Effector memory CD4-positive, alpha-beta T cell (primary cell): ENCODE results near the gene VPS50.
"Not testable (repeated sequence)": the region's sequence is repeated elsewhere in the genome, so short reads cannot be mapped to it uniquely, and the experiment has no call there.

Source experiments
- DNase-seq, 3 donors: peaks; one replicate each; pipeline ENCODE4 v3.0.0-alpha.2; 2020
- H3K27ac ChIP-seq: 2 replicates; pipeline ENCODE4 v1.7.0; 2013; ENCODE audit warnings: mild to moderate bottlenecking, low read length, moderate library complexity; ENCODE audit not compliant: insufficient read depth, poor library complexity, severe bottlenecking
- H3K27me3 ChIP-seq: replicated peaks from 2 replicates; pipeline ENCODE4 v1.7.0; 2013; ENCODE audit warnings: mild to moderate bottlenecking, low read length; ENCODE audit not compliant: insufficient read depth, control insufficient read depth, poor library complexity, severe bottlenecking
- H3K36me3 ChIP-seq: 2 replicates; pipeline ENCODE4 v1.7.0; 2013; ENCODE audit warnings: mild to moderate bottlenecking, low read length, moderate library complexity; ENCODE audit not compliant: control insufficient read depth, insufficient read depth
- H3K4me1 ChIP-seq: 2 replicates; pipeline ENCODE4 v1.7.0; 2013; ENCODE audit warnings: low read length, mild to moderate bottlenecking; ENCODE audit not compliant: control insufficient read depth, insufficient read depth, poor library complexity, severe bottlenecking
- H3K4me3 ChIP-seq: 2 replicates; pipeline ENCODE4 v1.7.0; 2013; ENCODE audit warnings: low read length, low read depth, mild to moderate bottlenecking; ENCODE audit not compliant: insufficient read depth, poor library complexity, severe bottlenecking
- H3K9me3 ChIP-seq: 2 replicates; pipeline ENCODE4 v1.7.0; 2013; ENCODE audit warnings: mild to moderate bottlenecking, low read length, moderate library complexity; ENCODE audit not compliant: control insufficient read depth

Gene VPS50

GRCh38 chr7:93320887-93321286 lies 88.7 kb downstream of the VPS50 start:
- Histone ChIP-seq H3K4me1 (no peaks in the 10 kb centered on the region), H3K4me3 (no peak overlapping the region), H3K27me3 (no peaks in the 10 kb centered on the region), H3K27ac (no peak overlapping the region), H3K9me3 (no peaks in the 10 kb centered on the region), H3K36me3 (peaks cover 16% of the 10 kb centered on the region)
- DNase-seq, result no peak

GRCh38 chr7:93326291-93326690 lies 94.1 kb downstream of the VPS50 start:
- H3K36me3 ChIP-seq, H3K4me1 ChIP-seq, DNase-seq, H3K27me3 ChIP-seq, H3K9me3 ChIP-seq, H3K4me3 ChIP-seq, H3K27ac ChIP-seq: not testable (repeated sequence)

DNA sequence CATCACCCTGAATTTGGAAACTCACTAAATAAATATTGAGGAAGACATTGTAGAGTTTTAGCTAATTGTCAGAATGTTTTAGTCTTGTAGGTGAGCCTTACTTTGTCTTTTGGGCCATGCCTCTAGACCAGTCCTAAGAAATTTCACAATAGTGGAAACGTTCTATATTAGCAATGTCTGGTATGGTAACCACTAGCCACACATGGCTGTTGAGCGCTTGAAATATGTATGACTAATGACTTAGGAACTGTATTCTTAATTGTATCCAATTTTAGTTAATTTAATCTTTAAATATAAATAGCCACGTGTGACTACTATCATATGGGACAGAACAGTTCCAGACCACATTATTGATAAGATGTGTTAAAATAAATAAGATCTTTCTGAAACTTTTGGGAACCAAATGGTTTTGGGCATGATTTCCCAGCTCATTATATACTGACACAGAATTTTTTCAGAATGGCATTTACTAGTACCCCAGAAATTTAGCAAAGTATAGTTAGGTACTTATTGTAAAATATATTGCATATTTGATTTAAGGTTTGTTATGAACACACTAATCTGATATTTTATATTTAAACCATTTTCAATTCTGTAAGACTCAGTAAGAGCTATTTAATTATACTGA lies 95.0 kb downstream of the VPS50 start:
- H3K4me3 ChIP-seq, result no peak overlapping the region
- H3K36me3 ChIP-seq, result peaks cover 4% of the 10 kb centered on the region
- no peaks in the 10 kb centered on the region for H3K4me1 ChIP-seq
- no peak overlapping the region for H3K27ac ChIP-seq
- H3K27me3 ChIP-seq, result no peaks in the 10 kb centered on the region
- DNase-seq, result no peak
- H3K9me3 ChIP-seq, result no peaks in the 10 kb centered on the region

DNA sequence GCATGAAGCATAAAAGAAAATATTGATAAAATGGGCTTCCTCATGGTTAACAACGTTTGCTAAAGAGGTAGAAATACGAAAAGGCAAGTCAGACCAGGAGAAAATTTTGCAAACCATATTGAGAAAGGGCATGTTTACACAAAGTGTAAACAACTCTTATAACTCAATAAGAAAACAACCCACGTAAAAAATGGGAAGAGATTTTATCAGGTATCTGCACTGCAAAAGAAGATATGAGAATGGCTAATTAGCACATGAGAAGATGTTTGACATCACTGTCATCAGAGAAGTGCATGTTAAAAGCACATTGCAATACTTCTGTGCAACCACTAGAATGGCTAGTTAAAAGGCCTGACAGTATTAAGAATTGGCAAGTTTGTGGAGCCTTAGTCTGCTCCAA lies 99.5 kb downstream of the VPS50 start:
- DNase-seq, result no peak
- H3K4me1 ChIP-seq, result no peaks in the 10 kb centered on the region
- no peak overlapping the region for H3K4me3 ChIP-seq
- no peak overlapping the region for H3K27ac ChIP-seq
- H3K27me3 ChIP-seq, result no peaks in the 10 kb centered on the region
- peaks cover 3% of the 10 kb centered on the region for H3K36me3 ChIP-seq
- H3K9me3 ChIP-seq, result no peaks in the 10 kb centered on the region

DNA sequence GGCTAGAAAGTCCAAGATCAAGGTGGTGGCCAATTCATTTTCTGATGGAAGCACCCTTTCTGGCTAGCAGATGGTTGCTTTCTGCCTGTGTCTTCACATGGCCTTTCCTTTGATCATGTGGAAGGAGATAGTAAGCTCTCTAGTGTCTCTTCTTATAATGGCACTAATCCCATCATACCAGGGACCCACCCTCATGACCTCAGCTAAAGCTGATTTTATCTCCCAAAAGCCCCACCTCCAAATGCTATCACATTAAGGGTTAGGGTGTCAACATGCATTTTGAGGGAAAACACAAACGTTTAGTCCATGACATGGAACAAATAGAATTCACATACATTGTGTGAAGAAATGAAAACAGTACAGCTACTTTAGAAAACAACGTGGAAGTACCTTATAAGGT lies 100.0 kb downstream of the VPS50 start:
- no peak overlapping the region for H3K27ac ChIP-seq
- no peaks in the 10 kb centered on the region for H3K4me1 ChIP-seq
- H3K27me3 ChIP-seq, result no peaks in the 10 kb centered on the region
- DNase-seq, result no peak
- no peaks in the 10 kb centered on the region for H3K9me3 ChIP-seq
- peaks cover 3% of the 10 kb centered on the region for H3K36me3 ChIP-seq
- no peak overlapping the region for H3K4me3 ChIP-seq

DNA sequence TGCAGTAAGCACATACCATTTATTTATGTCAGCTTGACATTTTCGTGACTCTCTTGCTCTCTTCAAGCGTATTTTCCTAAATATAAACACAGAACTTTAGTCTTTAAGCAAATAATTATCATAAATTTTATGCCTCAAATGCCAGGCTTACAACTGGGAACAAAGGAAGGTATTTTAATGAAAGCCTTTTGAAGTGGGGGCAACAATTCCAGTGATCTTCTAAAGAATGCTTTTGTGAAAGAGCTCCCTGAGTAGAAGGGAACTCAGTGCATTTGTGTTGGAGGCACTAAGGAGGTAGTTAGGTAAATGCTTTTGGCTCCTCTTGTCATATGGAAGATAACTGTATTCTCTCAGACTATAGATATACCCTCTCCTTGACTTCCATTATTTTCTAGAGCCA lies 104.9 kb downstream of the VPS50 start:
- Histone ChIP-seq H3K9me3 (no peaks in the 10 kb centered on the region), H3K4me3 (no peak overlapping the region), H3K4me1 (no peaks in the 10 kb centered on the region), H3K36me3 (peaks cover 17% of the 10 kb centered on the region), H3K27ac (no peak overlapping the region), H3K27me3 (no peaks in the 10 kb centered on the region)
- no peak for DNase-seq

DNA sequence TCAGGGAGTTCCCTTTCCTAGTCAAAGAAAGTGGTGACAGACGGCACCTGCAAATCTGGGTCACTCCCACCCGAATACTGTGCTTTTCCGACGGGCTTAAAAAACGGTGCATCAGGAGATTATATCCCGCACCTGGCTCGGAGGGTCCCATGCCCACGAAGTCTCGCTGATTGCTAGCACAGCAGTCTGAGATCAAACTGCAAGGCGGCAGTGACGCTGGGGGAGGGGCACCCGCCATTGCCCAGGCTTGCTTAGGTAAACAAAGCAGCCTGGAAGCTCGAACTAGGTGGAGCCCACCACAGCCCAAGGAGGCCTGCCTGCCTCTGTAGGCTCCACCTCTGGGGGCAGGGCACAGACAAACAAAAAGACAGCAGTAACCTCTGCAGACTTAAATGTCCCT lies 110.0 kb downstream of the VPS50 start:
- H3K36me3 ChIP-seq, result peaks cover 14% of the 10 kb centered on the region
- H3K27me3 ChIP-seq, H3K4me3 ChIP-seq, DNase-seq, H3K27ac ChIP-seq, H3K4me1 ChIP-seq, H3K9me3 ChIP-seq: not testable (repeated sequence)

GRCh38 chr7:93350338-93350737 lies 118.2 kb downstream of the VPS50 start:
- no peaks in the 10 kb centered on the region for H3K27me3 ChIP-seq
- DNase-seq, result no peak
- no peak overlapping the region for H3K27ac ChIP-seq
- no peaks in the 10 kb centered on the region for H3K4me1 ChIP-seq
- H3K4me3 ChIP-seq, result no peak overlapping the region
- H3K9me3 ChIP-seq, result no peaks in the 10 kb centered on the region
- H3K36me3 ChIP-seq, result no peaks in the 10 kb centered on the region

GRCh38 chr7:93352881-93353280 lies 120.7 kb downstream of the VPS50 start:
- H3K36me3 ChIP-seq, result no peaks in the 10 kb centered on the region
- no peak for DNase-seq
- no peak overlapping the region for H3K27ac ChIP-seq
- no peaks in the 10 kb centered on the region for H3K4me1 ChIP-seq
- no peaks in the 10 kb centered on the region for H3K9me3 ChIP-seq
- no peak overlapping the region for H3K4me3 ChIP-seq
- no peaks in the 10 kb centered on the region for H3K27me3 ChIP-seq

GRCh38 chr7:93354815-93355214 lies 122.6 kb downstream of the VPS50 start:
- no peak overlapping the region for H3K4me3 ChIP-seq
- H3K9me3 ChIP-seq, result no peaks in the 10 kb centered on the region
- no peak overlapping the region for H3K27ac ChIP-seq
- no peak for DNase-seq
- no peaks in the 10 kb centered on the region for H3K27me3 ChIP-seq
- no peaks in the 10 kb centered on the region for H3K36me3 ChIP-seq
- no peaks in the 10 kb centered on the region for H3K4me1 ChIP-seq
